GM21390 (cell line): Measurements from ENCODE around the gene PRKG1.

Source experiments
- ATAC-seq: cut with Tn5 transposase; IDR thresholded peaks from one replicate; pipeline ENCODE4 v1.9.1; 2021; ENCODE audit not compliant: unreplicated experiment

Gene PRKG1

GRCh38 chr10:52068485-52068884, 994.2 kb downstream of the PRKG1 start:
- ATAC-seq, result no peak

- no peak for ATAC-seq
Observed at GRCh38 chr10:52071814-52072213, 997.5 kb downstream of the PRKG1 start.

- no peak for ATAC-seq
Observed at GRCh38 chr10:52074505-52075026, 1000.3 kb downstream of the PRKG1 start.

- ATAC-seq, result no peak
Observed at GRCh38 chr10:52077814-52078213, 1003.5 kb downstream of the PRKG1 start.

GRCh38 chr10:52078397-52078937, 1004.2 kb downstream of the PRKG1 start:
- no peak for ATAC-seq

GRCh38 chr10:52082307-52082706, 1008.0 kb downstream of the PRKG1 start:
- ATAC-seq, result peak; percentile 77

GRCh38 chr10:52083422-52083821, 1009.1 kb downstream of the PRKG1 start:
- ATAC-seq, result no peak

- ATAC-seq, result no peak
Observed at GRCh38 chr10:52092390-52092789, 1018.1 kb downstream of the PRKG1 start.

GRCh38 chr10:52098130-52098529, 1023.8 kb downstream of the PRKG1 start:
- ATAC-seq, result no peak

GRCh38 chr10:52099026-52099600, 1024.8 kb downstream of the PRKG1 start:
- no peak for ATAC-seq

GRCh38 chr10:52100011-52100547, 1025.8 kb downstream of the PRKG1 start:
- ATAC-seq, result no peak

- no peak for ATAC-seq
Observed at GRCh38 chr10:52105301-52105700, 1031.0 kb downstream of the PRKG1 start.

- ATAC-seq, result no peak
Observed at GRCh38 chr10:52106011-52106410, 1031.7 kb downstream of the PRKG1 start.

GRCh38 chr10:52106899-52107298, 1032.6 kb downstream of the PRKG1 start:
- no peak for ATAC-seq

GRCh38 chr10:52108236-52108635, 1033.9 kb downstream of the PRKG1 start:
- ATAC-seq, result no peak

GRCh38 chr10:52110576-52110975, 1036.3 kb downstream of the PRKG1 start:
- no peak for ATAC-seq

GRCh38 chr10:52111101-52111891, 1037.0 kb downstream of the PRKG1 start:
- no peak for ATAC-seq

- no peak for ATAC-seq
Observed at GRCh38 chr10:52115823-52116222, 1041.5 kb downstream of the PRKG1 start.

GRCh38 chr10:52119507-52119906, 1045.2 kb downstream of the PRKG1 start:
- ATAC-seq, result no peak

GRCh38 chr10:52121688-52122087, 1047.4 kb downstream of the PRKG1 start:
- ATAC-seq, result no peak

- ATAC-seq, result no peak
Observed at GRCh38 chr10:52128056-52128683, 1053.9 kb downstream of the PRKG1 start.
